Thyroid gland (tissue), 4 donors: ENCODE measurements around the gene ACER1. TPM values are rescaled to one million over a fixed set of nuclear protein-coding genes. Genes with fewer than 3 reads are reported as not detected.

ENCODE experiments used
- DNase-seq, 2 donors: peaks; one replicate each; pipeline ENCODE4 v3.0.0-alpha.2; 2019
- H3K27ac ChIP-seq, 3 donors: fragments of 200-600 bp; sonication (generic); 1 replicate in 2 of 3; 2 replicates in 1 of 3; pipeline ENCODE4 v1.5.1; 2016 to 2019; ENCODE audit warnings: mild to moderate bottlenecking in 1 of 3, moderate library complexity in 1 of 3
- H3K27me3 ChIP-seq: fragments of 200-600 bp; sonication (generic); one replicate; pipeline ENCODE4 v1.5.1; 2019
- H3K36me3 ChIP-seq, 2 donors: fragments of 200-600 bp; sonication (generic); one replicate each; pipeline ENCODE4 v1.5.1; 2016 to 2019
- H3K4me1 ChIP-seq, 2 donors: fragments of 200-600 bp; sonication (generic); one replicate each; pipeline ENCODE4 v1.5.1; 2017 to 2019
- H3K4me3 ChIP-seq, 3 donors: fragments of 200-600 bp; sonication (generic); replicated peaks in 1 of 3; 1 replicate in 2 of 3; 2 replicates in 1 of 3; pipeline ENCODE4 v1.5.1; 2016; ENCODE audit warnings: mild to moderate bottlenecking in 1 of 3
- H3K9me3 ChIP-seq: fragments of 200-600 bp; sonication (generic); one replicate; pipeline ENCODE4 v1.5.1; 2017
- POLR2A ChIP-seq, 2 donors: fragments of 450-650 bp; IDR thresholded peaks; one replicate each; pipeline ENCODE4 v1.6.1; 2017; ENCODE audit warnings: antibody characterized with exemption in 2 of 2, mild to moderate bottlenecking in 2 of 2, moderate library complexity in 1 of 2
- WGBS, 2 donors: methylation state at CpG; one replicate each; pipeline ENCODE4 v1.1.5; 2017; 5-methylcytosine and 5-hydroxymethylcytosine counted together
- intact Hi-C: fragments of 100-400 bp; cut with DNase I; formaldehyde crosslinking; loops from one replicate; pipeline ENCODE4 v1.15.1; 2023
- total RNA-seq, 4 donors: library from RNA; depleted of rRNA; stranded (reverse); fragments of >200 nt; gene quantifications; one replicate each; pipeline ENCODE4 v1.2.3, GENCODE V29; 2016
- TF ChIP-seq, protein P1 (sequence below), 6 experiments: fragments of 200-600 bp in 3 of 6; fragments of 450-650 bp in 3 of 6; sonication (generic) in 3 of 6; IDR thresholded peaks; one replicate each; pipeline ENCODE4 v1.5.1; 2016 to 2019; ENCODE audit warnings: antibody characterized with exemption in 6 of 6, mild to moderate bottlenecking in 2 of 6, inconsistent platforms in 1 of 6, moderate library complexity in 1 of 6

The ACER1 gene
- total RNA-seq, 4 donors from 2014 or later: 0.67 TPM; not detected in 3

DNA sequence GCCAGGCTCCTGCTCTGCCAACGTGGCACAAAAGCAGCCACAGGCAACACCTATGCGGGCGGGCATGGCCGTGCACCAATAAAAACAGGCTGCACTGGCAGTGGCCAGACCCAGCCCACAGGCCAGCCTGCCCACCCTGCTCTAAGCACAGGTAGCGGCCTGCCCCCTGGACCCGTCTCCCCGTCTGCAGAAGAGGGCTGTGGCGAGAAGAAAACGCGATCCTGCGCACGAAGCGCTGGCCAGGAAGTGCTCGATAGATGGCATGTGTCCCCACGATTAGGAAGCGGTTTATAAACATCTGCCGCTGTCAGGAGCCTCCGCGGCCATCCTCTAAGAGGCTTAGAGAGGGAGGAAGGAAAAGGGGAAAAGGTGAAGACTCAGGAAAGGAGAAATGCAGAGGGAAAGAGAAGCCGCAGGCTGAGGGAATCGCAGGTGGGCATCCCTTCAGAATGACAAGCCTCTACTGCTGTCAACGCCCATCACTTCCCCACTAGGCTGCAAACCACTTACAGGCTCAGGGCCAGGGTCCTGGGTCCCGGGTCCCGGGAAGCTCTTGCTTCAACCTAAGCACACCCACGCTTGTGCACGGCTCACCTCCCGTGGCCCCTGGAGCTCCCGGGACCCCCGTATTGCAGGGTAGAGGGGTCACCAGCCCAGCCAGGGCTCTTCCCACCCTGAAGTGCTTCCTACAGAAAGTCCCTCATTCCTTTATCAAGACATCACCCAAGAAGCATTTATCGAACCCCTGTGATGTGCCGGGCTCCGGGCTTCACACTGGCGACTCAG lies 64.1 kb downstream of the ACER1 start:
- intact Hi-C loops: no loop called here
- peaks cover 36 to 46% of the 10 kb centered on the region in 2 donors for H3K4me1 ChIP-seq
- TF ChIP-seq POLR2A (IDR thresholded peaks at IDR 0.05): no peak
- TF ChIP-seq, protein P1, sequence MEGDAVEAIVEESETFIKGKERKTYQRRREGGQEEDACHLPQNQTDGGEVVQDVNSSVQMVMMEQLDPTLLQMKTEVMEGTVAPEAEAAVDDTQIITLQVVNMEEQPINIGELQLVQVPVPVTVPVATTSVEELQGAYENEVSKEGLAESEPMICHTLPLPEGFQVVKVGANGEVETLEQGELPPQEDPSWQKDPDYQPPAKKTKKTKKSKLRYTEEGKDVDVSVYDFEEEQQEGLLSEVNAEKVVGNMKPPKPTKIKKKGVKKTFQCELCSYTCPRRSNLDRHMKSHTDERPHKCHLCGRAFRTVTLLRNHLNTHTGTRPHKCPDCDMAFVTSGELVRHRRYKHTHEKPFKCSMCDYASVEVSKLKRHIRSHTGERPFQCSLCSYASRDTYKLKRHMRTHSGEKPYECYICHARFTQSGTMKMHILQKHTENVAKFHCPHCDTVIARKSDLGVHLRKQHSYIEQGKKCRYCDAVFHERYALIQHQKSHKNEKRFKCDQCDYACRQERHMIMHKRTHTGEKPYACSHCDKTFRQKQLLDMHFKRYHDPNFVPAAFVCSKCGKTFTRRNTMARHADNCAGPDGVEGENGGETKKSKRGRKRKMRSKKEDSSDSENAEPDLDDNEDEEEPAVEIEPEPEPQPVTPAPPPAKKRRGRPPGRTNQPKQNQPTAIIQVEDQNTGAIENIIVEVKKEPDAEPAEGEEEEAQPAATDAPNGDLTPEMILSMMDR (IDR thresholded peaks at IDR 0.05): no peak
- H3K27me3 ChIP-seq: no peaks in the 10 kb centered on the region
- no peak overlapping the region for H3K27ac ChIP-seq
- no peaks in the 10 kb centered on the region for H3K9me3 ChIP-seq
- WGBS, 2 donors: 90 to 93% methylated on average over 28 to 33 of the region's 33 CpGs
- H3K36me3 ChIP-seq: peaks cover 4 to 13% of the 10 kb centered on the region in 2 donors
- no peak overlapping the region for H3K4me3 ChIP-seq
- DNase-seq: no peak

DNA sequence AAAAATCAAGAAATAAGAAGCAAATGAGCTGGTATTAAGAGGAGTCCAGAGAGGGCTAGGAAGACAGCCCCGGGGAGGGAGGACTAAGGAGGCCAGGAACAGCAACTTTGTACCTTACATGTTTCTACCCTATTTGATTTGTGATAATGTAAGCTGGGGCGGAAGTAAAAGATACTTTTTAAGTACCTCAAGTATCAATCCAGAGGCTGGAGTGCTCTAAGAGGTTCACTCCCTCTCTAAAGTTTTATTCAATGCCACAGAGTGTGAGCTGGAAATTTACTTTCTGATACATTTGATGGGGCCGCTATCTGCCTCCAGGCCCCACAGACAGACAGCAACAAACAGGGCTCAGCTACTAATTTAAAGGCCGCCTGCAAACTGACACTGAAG lies 65.0 kb downstream of the ACER1 start:
- Histone ChIP-seq H3K9me3 (no peaks in the 10 kb centered on the region), H3K4me1 (peaks cover 27 to 40% of the 10 kb centered on the region in 2 donors), H3K36me3 (peaks cover 4 to 13% of the 10 kb centered on the region in 2 donors), H3K4me3 (no peak overlapping the region), H3K27me3 (no peaks in the 10 kb centered on the region), H3K27ac (no peak overlapping the region)
- no peak for DNase-seq
- TF ChIP-seq, protein P1 (IDR thresholded peaks at IDR 0.05): no peak
- no peak for TF ChIP-seq POLR2A (IDR thresholded peaks at IDR 0.05)
- intact Hi-C loops: no loop called here
- 69 to 73% methylated on average over 4 of the region's 4 CpGs for WGBS, 2 donors

DNA sequence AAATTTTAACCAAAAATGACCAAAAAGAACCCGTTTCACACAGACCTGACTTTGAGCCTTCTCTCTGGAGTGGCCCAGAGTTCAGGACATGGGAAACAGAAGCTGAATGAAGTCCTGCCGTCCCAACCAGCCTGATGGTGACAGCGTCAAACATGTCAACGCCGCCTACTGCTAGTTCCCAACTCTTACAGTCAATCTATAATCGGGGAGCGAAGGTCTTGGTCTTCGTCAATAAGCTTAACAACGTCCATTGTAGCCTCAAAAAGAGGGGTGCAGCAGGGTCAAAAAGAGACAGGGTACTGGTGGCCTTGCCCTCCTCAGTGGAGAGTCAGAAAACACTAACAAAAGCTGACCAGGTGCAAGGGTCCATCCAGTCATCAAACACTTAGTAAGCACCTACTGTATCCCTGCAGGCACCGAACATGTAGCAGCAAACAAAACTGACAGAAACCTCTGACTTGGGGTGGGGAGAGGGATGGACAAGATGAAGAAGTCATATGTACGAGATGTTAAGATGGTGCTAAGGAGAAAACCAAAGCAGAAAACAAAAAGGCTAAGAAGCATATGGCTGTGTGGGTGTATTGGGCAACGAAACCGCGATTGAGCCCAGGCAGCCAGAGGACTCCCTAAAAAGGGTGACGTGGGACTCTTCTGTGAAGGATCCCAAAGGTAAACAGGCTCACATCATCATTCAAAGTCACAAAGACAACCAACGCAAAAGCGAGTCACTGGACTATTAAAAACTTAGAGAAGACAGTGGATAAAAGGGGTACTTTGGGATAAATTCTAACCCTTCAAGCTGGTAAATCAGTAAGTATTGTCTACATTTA lies 65.6 kb downstream of the ACER1 start:
- no peaks in the 10 kb centered on the region for H3K9me3 ChIP-seq
- H3K27ac ChIP-seq: no peak overlapping the region
- intact Hi-C loops: no loop called here
- WGBS, 2 donors: 89% methylated on average over 17 of the region's 17 CpGs
- peaks cover 21 to 34% of the 10 kb centered on the region in 2 donors for H3K4me1 ChIP-seq
- no peaks in the 10 kb centered on the region for H3K27me3 ChIP-seq
- no peak for DNase-seq
- peaks cover 4 to 13% of the 10 kb centered on the region in 2 donors for H3K36me3 ChIP-seq
- no peak overlapping the region for H3K4me3 ChIP-seq
- TF ChIP-seq, protein P1 (IDR thresholded peaks at IDR 0.05): no peak
- no peak for TF ChIP-seq POLR2A (IDR thresholded peaks at IDR 0.05)

DNA sequence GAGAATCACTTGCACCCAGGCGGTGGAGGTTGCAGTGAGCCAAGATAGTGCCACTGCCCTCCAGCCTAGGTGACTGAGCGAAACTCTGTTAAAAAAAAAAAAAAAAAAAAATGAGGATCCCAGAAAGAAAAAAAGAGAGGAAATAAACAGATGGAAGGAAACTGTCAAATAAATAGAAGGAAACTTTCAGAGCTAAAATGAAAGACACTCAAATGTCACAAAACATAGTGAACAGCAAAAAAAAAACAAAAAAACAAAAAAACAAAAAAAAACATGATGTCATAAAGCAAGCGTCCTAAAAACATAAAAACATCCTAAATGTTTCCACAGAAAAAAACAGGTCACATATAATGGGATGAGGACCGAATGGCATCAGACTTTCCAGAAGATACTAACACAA lies 68.6 kb downstream of the ACER1 start:
- no peak for TF ChIP-seq POLR2A (IDR thresholded peaks at IDR 0.05)
- TF ChIP-seq, protein P1 (IDR thresholded peaks at IDR 0.05): no peak
- Histone ChIP-seq H3K36me3 (peaks cover 10 to 24% of the 10 kb centered on the region in 2 donors), H3K27ac (no peak overlapping the region), H3K9me3 (no peaks in the 10 kb centered on the region), H3K4me3 (no peak overlapping the region), H3K4me1 (peaks cover 0 to 12% of the 10 kb centered on the region in 2 donors), H3K27me3 (no peaks in the 10 kb centered on the region)
- 86 to 94% methylated on average over 4 of the region's 4 CpGs for whole genome bisulfite sequencing, 2 donors
- intact Hi-C loops: no loop called here
- no peak for DNase-seq
